ENCODE results near the gene CACNA1S. TPM values are rescaled to one million over a fixed set of nuclear protein-coding genes. Genes with fewer than 3 reads are reported as not detected.

The CACNA1S gene
- polyA plus RNA-seq, 4 donors = 0.32 to 0.57 (median 0.46) TPM

DNA sequence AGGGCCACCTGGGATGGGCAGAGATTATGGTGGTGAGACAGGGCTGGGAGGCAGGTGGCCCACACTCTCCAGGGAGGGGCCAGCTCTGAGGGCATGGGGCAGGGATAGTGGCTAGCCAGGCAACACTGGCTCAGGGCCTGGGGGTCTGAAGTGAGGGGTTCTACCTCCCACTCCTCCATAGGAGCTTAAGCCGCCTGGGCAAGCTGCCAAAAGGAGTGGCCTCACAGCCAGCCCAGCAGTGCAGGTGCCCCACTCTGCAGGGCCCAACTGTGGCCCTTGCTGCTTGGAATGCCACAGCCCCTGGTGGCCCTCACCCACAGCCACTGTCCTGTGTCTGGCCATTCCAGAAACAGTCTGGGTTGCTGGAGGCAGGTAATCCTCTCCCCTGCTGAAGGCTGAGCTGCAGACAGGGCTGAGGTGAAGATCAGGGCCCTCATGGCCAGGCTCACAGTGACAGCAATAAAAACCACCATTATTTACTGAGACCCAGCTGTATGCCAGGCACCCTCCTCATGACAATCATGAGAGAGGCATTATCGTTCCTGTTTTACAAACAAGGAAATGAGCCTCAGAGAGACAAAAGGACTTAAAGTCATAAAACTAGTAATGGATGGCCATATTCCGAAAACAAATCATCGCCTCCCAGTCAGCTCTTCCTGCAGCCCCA lies 119.7 kb downstream of the CACNA1S start:
- DNase-seq (ENCODE audit: low read depth in 4 of 4, low spot score in 2 of 4) = no peak

DNA sequence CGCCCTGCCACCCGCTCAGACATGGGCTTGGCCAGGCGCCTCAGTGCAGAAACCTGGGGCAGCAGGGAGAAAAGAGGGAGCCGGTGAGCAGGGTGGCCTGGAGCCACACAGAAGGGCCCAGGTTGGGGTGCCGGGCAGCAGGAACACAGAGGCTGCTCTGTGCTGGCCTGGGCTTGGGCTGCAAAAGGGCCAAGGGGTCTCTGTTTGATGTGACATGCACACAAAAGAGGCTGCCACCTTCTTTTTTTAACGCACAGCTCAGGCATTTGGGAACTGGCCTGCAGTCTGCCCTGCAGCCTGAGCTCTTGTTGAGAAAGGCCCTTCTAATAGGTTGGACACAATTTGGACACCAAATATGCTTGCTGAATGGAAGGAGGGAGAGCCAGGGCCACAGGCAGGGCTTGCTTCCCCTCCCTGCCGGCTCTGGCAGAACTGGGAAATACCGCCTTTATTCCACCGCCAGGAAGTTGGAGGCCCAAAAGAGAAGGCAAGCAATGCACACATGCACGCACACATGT lies 121.1 kb downstream of the CACNA1S start:
- no peak for DNase-seq (ENCODE audit: low read depth in 4 of 4, low spot score in 2 of 4)

DNA sequence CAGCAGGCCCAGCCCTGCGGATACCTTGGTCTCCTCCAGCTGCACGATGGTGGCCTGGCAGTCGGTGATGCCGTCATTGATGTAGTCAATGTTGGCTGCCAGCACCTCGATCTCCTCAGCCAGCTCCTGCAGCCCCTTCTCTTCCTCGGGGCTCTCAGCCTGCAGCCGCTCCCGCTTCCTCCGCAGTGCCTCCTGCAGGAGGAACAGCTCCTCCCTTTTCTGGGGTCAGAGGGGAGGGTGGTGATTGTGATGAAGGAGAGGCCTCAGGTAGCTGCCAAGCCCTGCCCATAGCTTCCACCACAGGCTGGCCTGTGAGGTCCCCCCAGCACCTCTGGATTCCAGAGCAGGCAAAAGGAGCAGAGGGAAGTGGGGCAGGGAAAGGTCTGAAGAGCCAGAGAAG lies 122.1 kb downstream of the CACNA1S start:
- no peak for DNase-seq (ENCODE audit: low read depth in 4 of 4, low spot score in 2 of 4)

Other genes with a start within 250 kb of the CACNA1S start
- gene GPR25, start 239.4 kb downstream of the CACNA1S start, polyA plus RNA-seq (ENCODE audit: insufficient read length in 4 of 4) = not detected
- 10 to 100 TPM; 31.7 to 43.1 (median 37.2) TPM for gene INAVA, start 217.5 kb downstream of the CACNA1S start, polyA plus RNA-seq (ENCODE audit: insufficient read length in 4 of 4)
- gene KIF21B, start 88.7 kb downstream of the CACNA1S start, polyA plus RNA-seq (ENCODE audit: insufficient read length in 4 of 4) = 1 to 10 TPM; 1.7 to 3.2 (median 2.7) TPM
- under 1 TPM in 3 of 4 donors, not detected in 1; 0.08 to 0.47 (median 0.21) TPM for gene ASCL5, start 14.8 kb upstream of the CACNA1S start, polyA plus RNA-seq (ENCODE audit: insufficient read length in 4 of 4)
- gene TMEM9, start 42.0 kb upstream of the CACNA1S start, polyA plus RNA-seq (ENCODE audit: insufficient read length in 4 of 4) = 100 to 1,000 TPM; 153 to 159 (median 156) TPM
- 1 to 10 TPM in 2 of 4 donors, under 1 TPM in 2; 0.34 to 1.3 (median 0.78) TPM for gene IGFN1, start 78.4 kb upstream of the CACNA1S start, polyA plus RNA-seq (ENCODE audit: insufficient read length in 4 of 4)
- under 1 TPM; 0.06 to 0.18 (median 0.10) TPM for gene PKP1, start 171.1 kb upstream of the CACNA1S start, polyA plus RNA-seq (ENCODE audit: insufficient read length in 4 of 4)

Measured in left renal cortex interstitium (tissue), 4 donors.